ENCODE measurements around the gene CD53.

Gene CD53

DNA sequence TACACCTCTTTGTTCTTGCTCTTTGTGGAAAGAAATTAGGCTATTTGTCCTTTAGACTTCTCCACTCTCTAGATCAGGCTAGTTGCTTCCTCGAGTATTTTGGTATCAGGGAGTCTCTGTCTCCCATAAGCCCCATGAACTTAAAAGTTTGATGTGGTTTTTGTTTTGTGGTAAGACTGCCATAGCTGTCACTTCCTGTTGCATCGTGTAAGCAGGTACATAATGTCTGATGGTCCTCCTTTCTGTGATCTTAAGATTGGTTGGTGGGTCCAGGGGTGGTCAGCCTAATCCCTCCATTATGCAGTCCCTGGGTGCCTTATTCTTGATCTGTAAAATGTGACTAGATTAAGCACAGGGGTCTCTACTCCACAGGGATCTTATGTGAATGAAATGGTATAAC lies 23.1 kb downstream of the CD53 start:
- TF ChIP-seq, protein P1, sequence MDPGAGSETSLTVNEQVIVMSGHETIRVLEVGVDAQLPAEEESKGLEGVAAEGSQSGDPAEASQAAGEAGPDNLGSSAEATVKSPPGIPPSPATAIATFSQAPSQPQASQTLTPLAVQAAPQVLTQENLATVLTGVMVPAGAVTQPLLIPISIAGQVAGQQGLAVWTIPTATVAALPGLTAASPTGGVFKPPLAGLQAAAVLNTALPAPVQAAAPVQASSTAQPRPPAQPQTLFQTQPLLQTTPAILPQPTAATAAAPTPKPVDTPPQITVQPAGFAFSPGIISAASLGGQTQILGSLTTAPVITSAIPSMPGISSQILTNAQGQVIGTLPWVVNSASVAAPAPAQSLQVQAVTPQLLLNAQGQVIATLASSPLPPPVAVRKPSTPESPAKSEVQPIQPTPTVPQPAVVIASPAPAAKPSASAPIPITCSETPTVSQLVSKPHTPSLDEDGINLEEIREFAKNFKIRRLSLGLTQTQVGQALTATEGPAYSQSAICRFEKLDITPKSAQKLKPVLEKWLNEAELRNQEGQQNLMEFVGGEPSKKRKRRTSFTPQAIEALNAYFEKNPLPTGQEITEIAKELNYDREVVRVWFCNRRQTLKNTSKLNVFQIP (CRISPR knock-in tag; IDR thresholded peaks at IDR 0.05; ENCODE audit: borderline replicate concordance, low read depth): no peak
- TF ChIP-seq ISL1 (CRISPR knock-in tag; IDR thresholded peaks at IDR 0.05) (no peak), ZFP3 (CRISPR knock-in tag; IDR thresholded peaks at IDR 0.05) (no peak), OSR1 (CRISPR knock-in tag; IDR thresholded peaks at IDR 0.05) (no peak), ZFP30 (CRISPR knock-in tag; IDR thresholded peaks at IDR 0.05) (no peak), ARNTL (CRISPR knock-in tag; IDR thresholded peaks at IDR 0.05; ENCODE audit: borderline replicate concordance, low read depth) (no peak)
- TF ChIP-seq, protein P2, sequence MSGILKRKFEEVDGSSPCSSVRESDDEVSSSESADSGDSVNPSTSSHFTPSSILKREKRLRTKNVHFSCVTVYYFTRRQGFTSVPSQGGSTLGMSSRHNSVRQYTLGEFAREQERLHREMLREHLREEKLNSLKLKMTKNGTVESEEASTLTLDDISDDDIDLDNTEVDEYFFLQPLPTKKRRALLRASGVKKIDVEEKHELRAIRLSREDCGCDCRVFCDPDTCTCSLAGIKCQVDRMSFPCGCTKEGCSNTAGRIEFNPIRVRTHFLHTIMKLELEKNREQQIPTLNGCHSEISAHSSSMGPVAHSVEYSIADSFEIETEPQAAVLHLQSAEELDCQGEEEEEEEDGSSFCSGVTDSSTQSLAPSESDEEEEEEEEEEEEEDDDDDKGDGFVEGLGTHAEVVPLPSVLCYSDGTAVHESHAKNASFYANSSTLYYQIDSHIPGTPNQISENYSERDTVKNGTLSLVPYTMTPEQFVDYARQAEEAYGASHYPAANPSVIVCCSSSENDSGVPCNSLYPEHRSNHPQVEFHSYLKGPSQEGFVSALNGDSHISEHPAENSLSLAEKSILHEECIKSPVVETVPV (CRISPR knock-in tag; IDR thresholded peaks at IDR 0.05): no peak
- ATAC-seq: no peak

DNA sequence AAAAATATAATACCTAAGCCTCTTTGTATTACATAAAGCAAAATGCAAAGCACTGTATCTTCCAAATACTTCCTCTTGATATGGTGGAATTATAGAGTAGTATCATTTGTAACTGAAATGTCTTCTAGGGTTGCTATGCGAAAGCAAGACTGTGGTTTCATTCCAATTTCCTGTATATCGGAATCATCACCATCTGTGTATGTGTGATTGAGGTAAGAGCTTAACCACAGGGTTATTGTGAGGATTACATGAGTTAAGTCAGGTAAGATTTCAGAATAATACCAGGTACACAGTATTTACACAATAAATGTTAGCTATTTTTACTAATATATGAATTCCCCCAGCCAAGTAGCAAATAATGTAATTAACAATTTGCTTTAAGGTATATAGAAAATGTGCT lies 24.7 kb downstream of the CD53 start:
- no peak for ATAC-seq
- no peak for TF ChIP-seq ZNF8 (CRISPR knock-in tag; IDR thresholded peaks at IDR 0.05)
- no peak for TF ChIP-seq ESRRG (CRISPR knock-in tag; IDR thresholded peaks at IDR 0.05)
- TF ChIP-seq ZFP30 (CRISPR knock-in tag; IDR thresholded peaks at IDR 0.05): no peak
- no peak for TF ChIP-seq ZNF565 (CRISPR knock-in tag; conservative IDR thresholded peaks at IDR 0.05; ENCODE audit: low read depth)
- no peak for TF ChIP-seq ZC3H10 (CRISPR knock-in tag; IDR thresholded peaks at IDR 0.05)
- no peak for TF ChIP-seq BACH2 (CRISPR knock-in tag; IDR thresholded peaks at IDR 0.05; ENCODE audit: borderline replicate concordance)
- TF ChIP-seq TCF4 (CRISPR knock-in tag; IDR thresholded peaks at IDR 0.05; ENCODE audit: borderline replicate concordance): no peak
- TF ChIP-seq, protein P3, sequence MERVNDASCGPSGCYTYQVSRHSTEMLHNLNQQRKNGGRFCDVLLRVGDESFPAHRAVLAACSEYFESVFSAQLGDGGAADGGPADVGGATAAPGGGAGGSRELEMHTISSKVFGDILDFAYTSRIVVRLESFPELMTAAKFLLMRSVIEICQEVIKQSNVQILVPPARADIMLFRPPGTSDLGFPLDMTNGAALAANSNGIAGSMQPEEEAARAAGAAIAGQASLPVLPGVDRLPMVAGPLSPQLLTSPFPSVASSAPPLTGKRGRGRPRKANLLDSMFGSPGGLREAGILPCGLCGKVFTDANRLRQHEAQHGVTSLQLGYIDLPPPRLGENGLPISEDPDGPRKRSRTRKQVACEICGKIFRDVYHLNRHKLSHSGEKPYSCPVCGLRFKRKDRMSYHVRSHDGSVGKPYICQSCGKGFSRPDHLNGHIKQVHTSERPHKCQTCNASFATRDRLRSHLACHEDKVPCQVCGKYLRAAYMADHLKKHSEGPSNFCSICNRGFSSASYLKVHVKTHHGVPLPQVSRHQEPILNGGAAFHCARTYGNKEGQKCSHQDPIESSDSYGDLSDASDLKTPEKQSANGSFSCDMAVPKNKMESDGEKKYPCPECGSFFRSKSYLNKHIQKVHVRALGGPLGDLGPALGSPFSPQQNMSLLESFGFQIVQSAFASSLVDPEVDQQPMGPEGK (CRISPR knock-in tag; IDR thresholded peaks at IDR 0.05; ENCODE audit: borderline replicate concordance): no peak
- TF ChIP-seq SNAI2 (CRISPR knock-in tag; IDR thresholded peaks at IDR 0.05): no peak
- TF ChIP-seq ZFP3 (CRISPR knock-in tag; IDR thresholded peaks at IDR 0.05): no peak

DNA sequence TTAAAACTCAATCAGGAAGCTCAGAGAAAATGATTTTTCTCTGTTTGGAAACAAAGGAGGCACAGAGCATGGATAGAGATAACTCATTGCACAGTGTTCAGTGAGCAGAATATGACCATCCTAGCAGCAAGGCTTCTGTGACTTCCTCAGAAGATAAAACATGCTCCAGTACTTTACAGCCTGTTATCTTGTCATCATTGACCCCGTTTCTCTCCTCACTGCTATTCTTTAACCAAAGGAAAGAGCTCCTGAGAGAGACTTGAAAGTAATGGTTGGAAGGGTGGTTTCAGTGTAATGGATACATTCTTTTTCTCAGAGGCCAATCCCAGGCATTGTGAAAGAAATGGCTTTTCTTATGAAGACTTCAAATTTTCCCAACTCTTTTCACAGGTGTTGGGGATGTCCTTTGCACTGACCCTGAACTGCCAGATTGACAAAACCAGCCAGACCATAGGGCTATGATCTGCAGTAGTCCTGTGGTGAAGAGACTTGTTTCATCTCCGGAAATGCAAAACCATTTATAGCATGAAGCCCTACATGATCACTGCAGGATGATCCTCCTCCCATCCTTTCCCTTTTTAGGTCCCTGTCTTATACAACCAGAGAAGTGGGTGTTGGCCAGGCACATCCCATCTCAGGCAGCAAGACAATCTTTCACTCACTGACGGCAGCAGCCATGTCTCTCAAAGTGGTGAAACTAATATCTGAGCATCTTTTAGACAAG lies 25.9 kb downstream of the CD53 start:
- ATAC-seq: no peak
- TF ChIP-seq, protein P4, sequence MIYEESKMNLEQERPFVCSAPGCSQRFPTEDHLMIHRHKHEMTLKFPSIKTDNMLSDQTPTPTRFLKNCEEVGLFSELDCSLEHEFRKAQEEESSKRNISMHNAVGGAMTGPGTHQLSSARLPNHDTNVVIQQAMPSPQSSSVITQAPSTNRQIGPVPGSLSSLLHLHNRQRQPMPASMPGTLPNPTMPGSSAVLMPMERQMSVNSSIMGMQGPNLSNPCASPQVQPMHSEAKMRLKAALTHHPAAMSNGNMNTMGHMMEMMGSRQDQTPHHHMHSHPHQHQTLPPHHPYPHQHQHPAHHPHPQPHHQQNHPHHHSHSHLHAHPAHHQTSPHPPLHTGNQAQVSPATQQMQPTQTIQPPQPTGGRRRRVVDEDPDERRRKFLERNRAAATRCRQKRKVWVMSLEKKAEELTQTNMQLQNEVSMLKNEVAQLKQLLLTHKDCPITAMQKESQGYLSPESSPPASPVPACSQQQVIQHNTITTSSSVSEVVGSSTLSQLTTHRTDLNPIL (CRISPR knock-in tag; IDR thresholded peaks at IDR 0.05; ENCODE audit: low read depth): no peak
- TF ChIP-seq, protein P1 (CRISPR knock-in tag; IDR thresholded peaks at IDR 0.05; ENCODE audit: borderline replicate concordance, low read depth): no peak
- no peak for TF ChIP-seq ZNF70 (CRISPR knock-in tag; IDR thresholded peaks at IDR 0.05)
- no peak for TF ChIP-seq OSR1 (CRISPR knock-in tag; IDR thresholded peaks at IDR 0.05)
- no peak for TF ChIP-seq ESRRG (CRISPR knock-in tag; IDR thresholded peaks at IDR 0.05)
- TF ChIP-seq ZFP30 (CRISPR knock-in tag; IDR thresholded peaks at IDR 0.05): no peak

DNA sequence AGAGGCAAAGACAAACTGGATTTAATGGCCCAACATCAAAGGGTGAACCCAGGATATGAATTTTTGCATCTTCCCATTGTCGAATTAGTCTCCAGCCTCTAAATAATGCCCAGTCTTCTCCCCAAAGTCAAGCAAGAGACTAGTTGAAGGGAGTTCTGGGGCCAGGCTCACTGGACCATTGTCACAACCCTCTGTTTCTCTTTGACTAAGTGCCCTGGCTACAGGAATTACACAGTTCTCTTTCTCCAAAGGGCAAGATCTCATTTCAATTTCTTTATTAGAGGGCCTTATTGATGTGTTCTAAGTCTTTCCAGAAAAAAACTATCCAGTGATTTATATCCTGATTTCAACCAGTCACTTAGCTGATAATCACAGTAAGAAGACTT lies 26.5 kb downstream of the CD53 start:
- TF ChIP-seq ARNTL (CRISPR knock-in tag; IDR thresholded peaks at IDR 0.05; ENCODE audit: borderline replicate concordance, low read depth) (no peak), ESRRG (CRISPR knock-in tag; IDR thresholded peaks at IDR 0.05) (no peak), ZNF565 (CRISPR knock-in tag; conservative IDR thresholded peaks at IDR 0.05; ENCODE audit: low read depth) (no peak)
- TF ChIP-seq, protein P4 (CRISPR knock-in tag; IDR thresholded peaks at IDR 0.05; ENCODE audit: low read depth): no peak
- ATAC-seq: no peak
